HCT116 (cell line): ENCODE measurements around the gene TNS3. TPM values are rescaled to one million over a fixed set of nuclear protein-coding genes. Genes with fewer than 3 reads are reported as not detected.

Source experiments
- ATAC-seq: fragments of 200-7000 bp; cut with Tn5 transposase; 2 replicates; pipeline ENCODE4 v1.9.1; 2020; ENCODE audit warnings: mild to moderate bottlenecking, moderate library complexity
- BruUV-seq: library from RNA; stranded (reverse); fragments of 400-500 nt; replicated peaks from 2 replicates; lab custom pipeline; 2021; lab: Mats Ljungman, UMichigan
- CTCF ChIA-PET: fragments of 300-600 bp; sonication (Branson Sonifier 250); formaldehyde crosslinking; loops from one replicate; lab custom pipeline; 2021; ENCODE audit warnings: antibody characterized with exemption; lab: Charles Lee
- POLR2A ChIA-PET: fragments of 300-600, 350-600 bp; sonication (Branson Sonifier 250); formaldehyde crosslinking; loops from one replicate; lab custom pipeline; 2021; ENCODE audit warnings: antibody characterized with exemption; lab: Charles Lee
- RAD21 ChIA-PET, 2 experiments: fragments of 300-600 bp; sonication (Branson Sonifier 250); formaldehyde crosslinking; loops; one replicate each; lab custom pipeline; 2023; ENCODE audit warnings: low total read pairs in 2 of 2; ENCODE audit not compliant: uncharacterized antibody in 2 of 2, unreplicated experiment in 2 of 2, low non-redundant PET in 1 of 2; lab: Charles Lee
- DNase-seq: peaks from one replicate; pipeline ENCODE4 v3.0.0-alpha.2; 2010; ENCODE audit warnings: low read depth, low spot score
- H2AFZ ChIP-seq: fragments of 200-600 bp; shearing (Covaris generic), sonication (generic); 2 replicates; pipeline ENCODE4 v1.6.1; 2017; ENCODE audit warnings: low read depth, mixed run types, mixed read lengths, antibody characterized with exemption, low read length; ENCODE audit not compliant: poor library complexity, severe bottlenecking
- H3K27ac ChIP-seq: 2 replicates; pipeline ENCODE4 v1.5.1; 2012; ENCODE audit warnings: low read depth, low read length
- H3K27me3 ChIP-seq: fragments of 200-600 bp; sonication (generic); 2 replicates; pipeline ENCODE4 v1.6.1; 2016; ENCODE audit warnings: mixed run types, low read length, mixed read lengths; ENCODE audit not compliant: insufficient read depth
- H3K36me3 ChIP-seq, 2 experiments: fragments of 200-500 bp in 1 of 2; fragments of 200-600 bp in 1 of 2; sonication (Bioruptor generic) in 1 of 2; sonication (generic) in 1 of 2; 2 replicates each; pipeline versions ENCODE4 v1.5.1 to v1.6.1; 2014 to 2016; ENCODE audit warnings: low read length in 2 of 2, inconsistent platforms in 1 of 2, mixed read lengths in 1 of 2, mixed run types in 1 of 2; ENCODE audit not compliant: insufficient read depth in 2 of 2, control insufficient read depth in 1 of 2
- H3K4me1 ChIP-seq, 2 experiments: fragments of 200-600 bp in 1 of 2; sonication (generic) in 1 of 2; 2 replicates each; pipeline versions ENCODE4 v1.5.1 to v1.6.1; 2012 to 2017; ENCODE audit warnings: low read length in 2 of 2, inconsistent platforms in 1 of 2, mild to moderate bottlenecking in 1 of 2, mixed read lengths in 1 of 2, mixed run types in 1 of 2, moderate library complexity in 1 of 2; ENCODE audit not compliant: insufficient read depth in 2 of 2, control insufficient read depth in 1 of 2
- H3K4me2 ChIP-seq: fragments of 200-600 bp; sonication (generic); 2 replicates; pipeline ENCODE4 v1.6.1; 2017; ENCODE audit warnings: mixed run types, low read length, mixed read lengths
- H3K4me3 ChIP-seq, 2 experiments: fragments of 200-600 bp in 1 of 2; sonication (generic) in 1 of 2; replicated peaks in 1 of 2; 2 replicates each; pipeline ENCODE4 v1.5.1; 2011 to 2016; ENCODE audit warnings: low read length in 2 of 2, control low read depth in 1 of 2, low read depth in 1 of 2, mild to moderate bottlenecking in 1 of 2, mixed read lengths in 1 of 2, mixed run types in 1 of 2
- H3K79me2 ChIP-seq: fragments of 200-600 bp; sonication (generic); 2 replicates; pipeline ENCODE4 v1.6.1; 2017; ENCODE audit warnings: mild to moderate bottlenecking, mixed run types, low read length, moderate library complexity, mixed read lengths; ENCODE audit not compliant: insufficient read depth
- H3K9ac ChIP-seq: fragments of 200-600 bp; sonication (generic); 2 replicates; pipeline ENCODE4 v1.6.1; 2016; ENCODE audit warnings: low read length, mixed read lengths
- H3K9me2 ChIP-seq: fragments of 200-600 bp; sonication (generic), shearing (Covaris generic); 2 replicates; pipeline ENCODE4 v1.6.1; 2017; ENCODE audit warnings: mixed run types, mild to moderate bottlenecking, moderate library complexity; ENCODE audit not compliant: insufficient read depth
- H3K9me3 ChIP-seq, 2 experiments: fragments of 200-500 bp in 1 of 2; fragments of 200-600 bp in 1 of 2; sonication (Bioruptor generic) in 1 of 2; sonication (generic) in 1 of 2; 2 replicates each; pipeline ENCODE4 v1.6.1; 2014 to 2017; ENCODE audit warnings: low read length in 2 of 2, mixed read lengths in 2 of 2, inconsistent platforms in 1 of 2, low read depth in 1 of 2, mild to moderate bottlenecking in 1 of 2, mixed run types in 1 of 2, moderate library complexity in 1 of 2; ENCODE audit not compliant: control insufficient read depth in 1 of 2, insufficient read depth in 1 of 2
- H4K20me1 ChIP-seq: fragments of 200-600 bp; sonication (generic), shearing (Covaris generic); 2 replicates; pipeline ENCODE4 v1.6.1; 2017; ENCODE audit warnings: mixed run types, mild to moderate bottlenecking, moderate library complexity; ENCODE audit not compliant: insufficient read depth
- CBX3 ChIP-seq: IDR thresholded peaks from 2 replicates; pipeline ENCODE4 v1.6.1; 2012; ENCODE audit warnings: low read depth
- CEBPB ChIP-seq: IDR thresholded peaks from 2 replicates; pipeline ENCODE4 v1.6.1; 2012; ENCODE audit warnings: low read depth
- EGR1 ChIP-seq: IDR thresholded peaks from 2 replicates; pipeline ENCODE4 v1.6.1; 2012; ENCODE audit warnings: low read depth
- EZH2 ChIP-seq: fragments of 200-600 bp; sonication (generic); IDR thresholded peaks from 2 replicates; pipeline ENCODE4 v1.6.1; 2017; ENCODE audit warnings: antibody characterized with exemption, mixed run types
- EZH2phosphoT487 ChIP-seq: fragments of 200-600 bp; IDR thresholded peaks from 2 replicates; pipeline ENCODE4 v1.6.1; 2018; ENCODE audit warnings: antibody characterized with exemption, borderline replicate concordance
- FOSL1 ChIP-seq: IDR thresholded peaks from 2 replicates; pipeline ENCODE4 v1.6.1; 2012; ENCODE audit warnings: low read depth
- JUND ChIP-seq: IDR thresholded peaks from 2 replicates; pipeline ENCODE4 v1.6.1; 2012
- RAD21 ChIP-seq: IDR thresholded peaks from 2 replicates; pipeline ENCODE4 v1.6.1; 2012; ENCODE audit warnings: low read depth, mild to moderate bottlenecking
- SIN3A ChIP-seq: IDR thresholded peaks from 2 replicates; pipeline ENCODE4 v1.6.1; 2012; ENCODE audit warnings: low read depth
- SP1 ChIP-seq: IDR thresholded peaks from 2 replicates; pipeline ENCODE4 v1.6.1; 2012; ENCODE audit warnings: low read depth
- SRF ChIP-seq: IDR thresholded peaks from 2 replicates; pipeline ENCODE4 v1.6.1; 2012; ENCODE audit warnings: low read depth
- TCF7L2 ChIP-seq: IDR thresholded peaks from 2 replicates; pipeline ENCODE4 v1.7.0; 2011; ENCODE audit warnings: borderline replicate concordance, inconsistent platforms; ENCODE audit not compliant: insufficient read depth, insufficient read length; ENCODE audit errors: extremely low read depth
- YY1 ChIP-seq: IDR thresholded peaks from 2 replicates; pipeline ENCODE4 v1.6.1; 2011; ENCODE audit warnings: low read length, low read depth, moderate library complexity, mild to moderate bottlenecking; ENCODE audit not compliant: insufficient replicate concordance; ENCODE audit errors: extremely low read depth
- ZFX ChIP-seq: fragments of 450-650 bp; IDR thresholded peaks from 2 replicates; pipeline ENCODE4 v1.6.1; 2017
- intact Hi-C: fragments of 100-400 bp; cut with micrococcal nuclease; formaldehyde crosslinking; loops from 2 replicates; pipeline ENCODE4 v1.10.0; 2022
- total RNA-seq: library from RNA; stranded (reverse); gene quantifications from one replicate; pipeline ENCODE4 v1.2.1, GENCODE V29; 2021; ENCODE audit not compliant: unreplicated experiment
- TF ChIP-seq, protein P1 (sequence below), 3 experiments: fragments of 200-600 bp in 1 of 3; sonication (generic) in 1 of 3; IDR thresholded peaks in 2 of 3; conservative IDR thresholded peaks in 1 of 3; 2 replicates each; pipeline ENCODE4 v1.5.1; 2012 to 2017; ENCODE audit warnings: low read depth in 2 of 3, low read length in 2 of 3, antibody characterized with exemption in 1 of 3, borderline replicate concordance in 1 of 3, control low read depth in 1 of 3, mild to moderate bottlenecking in 1 of 3, mixed read lengths in 1 of 3, mixed run types in 1 of 3, moderate library complexity in 1 of 3; ENCODE audit not compliant: insufficient read depth in 1 of 3
- TF ChIP-seq, protein P2 (sequence below): IDR thresholded peaks from 2 replicates; pipeline ENCODE4 v1.6.1; 2012; ENCODE audit warnings: low read depth

Gene TNS3
- total RNA-seq, 1 experiment from 2014 or later, result 9.1 TPM

DNA sequence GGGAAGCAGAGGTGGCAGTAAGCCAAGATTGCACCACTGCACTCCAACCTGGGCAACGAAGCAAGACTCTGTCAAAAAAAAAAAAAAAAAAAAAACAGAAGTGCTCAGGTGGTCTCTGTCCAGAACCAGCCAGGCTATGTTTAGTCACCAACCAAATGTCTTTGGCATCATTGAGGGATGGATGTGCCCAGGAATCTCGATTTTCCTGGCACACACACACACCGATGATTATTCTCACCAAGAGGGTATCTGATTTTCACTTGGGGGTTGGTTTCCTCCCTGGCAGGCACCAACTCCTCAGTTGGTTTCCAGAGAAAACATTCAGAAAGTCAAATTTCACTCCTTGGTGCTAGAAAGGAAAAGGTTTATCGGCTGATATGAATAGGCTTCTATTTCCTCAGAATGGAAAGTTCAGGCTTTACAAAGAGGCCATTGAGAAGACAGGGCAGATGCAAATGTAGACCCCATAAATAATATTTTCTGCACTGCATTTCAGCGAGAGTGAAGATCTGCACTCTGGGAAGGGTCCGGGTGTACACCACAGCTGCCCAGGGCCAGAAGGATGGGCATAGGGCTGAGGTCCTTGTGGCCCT, 154.8 kb downstream of the TNS3 start:
- Histone ChIP-seq H3K9me3 (no peaks in the 10 kb centered on the region), H4K20me1 (no peaks in the 10 kb centered on the region), H3K4me1 (no peaks in the 10 kb centered on the region), H3K9me2 (no peaks in the 10 kb centered on the region), H3K9ac (no peak overlapping the region), H2AFZ (no peak overlapping the region), H3K27ac (no peak overlapping the region), H3K79me2 (no peaks in the 10 kb centered on the region), H3K27me3 (no peaks in the 10 kb centered on the region), H3K4me2 (no peak overlapping the region), H3K4me3 (no peak overlapping the region), H3K36me3 (no peaks in the 10 kb centered on the region)
- ChIA-PET POLR2A (no interaction called here), RAD21 (no interaction called here), CTCF (interaction anchor here (1.5 kb wide), 1 partner anchor 9 kb away, joined by 5 read pairs; no protein-coding TSS in a partner anchor)
- intact Hi-C loops, result no loop called here
- no TSS peak for BruUV-seq
- DNase-seq, result no peak
- ATAC-seq, result no peak
- TF ChIP-seq ZFX, result no peak
- TF ChIP-seq FOSL1, result no peak

DNA sequence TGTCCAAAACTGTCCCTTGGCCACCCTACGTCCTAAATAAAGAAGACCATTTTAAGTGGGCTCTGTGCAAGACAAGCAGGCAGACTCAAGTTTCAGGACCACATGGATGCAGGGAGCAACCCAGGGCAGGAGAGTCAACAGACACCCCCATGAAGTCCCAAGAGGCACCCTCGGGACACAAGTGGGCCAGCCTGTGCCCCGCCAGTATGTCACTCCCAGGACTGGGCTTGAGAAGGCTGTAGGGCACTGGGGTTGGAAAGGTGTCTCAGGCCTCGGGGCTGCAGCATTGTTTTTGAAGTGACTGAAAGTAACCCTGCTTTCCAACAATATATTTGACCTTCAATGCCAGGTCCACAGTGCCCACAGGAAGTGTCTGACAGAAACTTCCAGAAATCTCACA, 157.4 kb downstream of the TNS3 start:
- H3K4me2 ChIP-seq, result no peak overlapping the region
- RAD21 ChIA-PET, result no interaction called here
- BruUV-seq, result no TSS peak
- H3K9me2 ChIP-seq, result no peaks in the 10 kb centered on the region
- H3K9ac ChIP-seq, result no peak overlapping the region
- POLR2A ChIA-PET, result no interaction called here
- H3K27ac ChIP-seq, result no peak overlapping the region
- H3K79me2 ChIP-seq, result no peaks in the 10 kb centered on the region
- CTCF ChIA-PET, result no interaction called here
- ATAC-seq (no peak), DNase-seq (no peak)
- no peaks in the 10 kb centered on the region for H3K4me1 ChIP-seq
- no peaks in the 10 kb centered on the region for H3K9me3 ChIP-seq
- no peaks in the 10 kb centered on the region for H3K27me3 ChIP-seq
- intact Hi-C loops, result no loop called here
- no peak overlapping the region for H2AFZ ChIP-seq
- no peak overlapping the region for H3K4me3 ChIP-seq
- H3K36me3 ChIP-seq, result no peaks in the 10 kb centered on the region
- H4K20me1 ChIP-seq, result no peaks in the 10 kb centered on the region
- no peak for TF ChIP-seq CEBPB
- no peak for TF ChIP-seq FOSL1
- TF ChIP-seq SP1, result no peak
- TF ChIP-seq, protein P1, sequence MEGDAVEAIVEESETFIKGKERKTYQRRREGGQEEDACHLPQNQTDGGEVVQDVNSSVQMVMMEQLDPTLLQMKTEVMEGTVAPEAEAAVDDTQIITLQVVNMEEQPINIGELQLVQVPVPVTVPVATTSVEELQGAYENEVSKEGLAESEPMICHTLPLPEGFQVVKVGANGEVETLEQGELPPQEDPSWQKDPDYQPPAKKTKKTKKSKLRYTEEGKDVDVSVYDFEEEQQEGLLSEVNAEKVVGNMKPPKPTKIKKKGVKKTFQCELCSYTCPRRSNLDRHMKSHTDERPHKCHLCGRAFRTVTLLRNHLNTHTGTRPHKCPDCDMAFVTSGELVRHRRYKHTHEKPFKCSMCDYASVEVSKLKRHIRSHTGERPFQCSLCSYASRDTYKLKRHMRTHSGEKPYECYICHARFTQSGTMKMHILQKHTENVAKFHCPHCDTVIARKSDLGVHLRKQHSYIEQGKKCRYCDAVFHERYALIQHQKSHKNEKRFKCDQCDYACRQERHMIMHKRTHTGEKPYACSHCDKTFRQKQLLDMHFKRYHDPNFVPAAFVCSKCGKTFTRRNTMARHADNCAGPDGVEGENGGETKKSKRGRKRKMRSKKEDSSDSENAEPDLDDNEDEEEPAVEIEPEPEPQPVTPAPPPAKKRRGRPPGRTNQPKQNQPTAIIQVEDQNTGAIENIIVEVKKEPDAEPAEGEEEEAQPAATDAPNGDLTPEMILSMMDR (IDR thresholded peaks at IDR 0.05 in 2 of 3, conservative IDR thresholded peaks at IDR 0.05 in 1 of 3; ENCODE audit: borderline replicate concordance in 1 of 3, insufficient read depth in 1 of 3, low read depth in 2 of 3, low read length in 2 of 3), result no peak
- no peak for TF ChIP-seq CBX3
- no peak for TF ChIP-seq ZFX
- no peak for TF ChIP-seq EZH2phosphoT487
- TF ChIP-seq RAD21, result no peak
- no peak for TF ChIP-seq SRF
- TF ChIP-seq SIN3A, result no peak
- no peak for TF ChIP-seq EZH2
- TF ChIP-seq JUND, result no peak
- no peak for TF ChIP-seq TCF7L2
- no peak for TF ChIP-seq EGR1
- TF ChIP-seq YY1, result no peak
- TF ChIP-seq, protein P2, sequence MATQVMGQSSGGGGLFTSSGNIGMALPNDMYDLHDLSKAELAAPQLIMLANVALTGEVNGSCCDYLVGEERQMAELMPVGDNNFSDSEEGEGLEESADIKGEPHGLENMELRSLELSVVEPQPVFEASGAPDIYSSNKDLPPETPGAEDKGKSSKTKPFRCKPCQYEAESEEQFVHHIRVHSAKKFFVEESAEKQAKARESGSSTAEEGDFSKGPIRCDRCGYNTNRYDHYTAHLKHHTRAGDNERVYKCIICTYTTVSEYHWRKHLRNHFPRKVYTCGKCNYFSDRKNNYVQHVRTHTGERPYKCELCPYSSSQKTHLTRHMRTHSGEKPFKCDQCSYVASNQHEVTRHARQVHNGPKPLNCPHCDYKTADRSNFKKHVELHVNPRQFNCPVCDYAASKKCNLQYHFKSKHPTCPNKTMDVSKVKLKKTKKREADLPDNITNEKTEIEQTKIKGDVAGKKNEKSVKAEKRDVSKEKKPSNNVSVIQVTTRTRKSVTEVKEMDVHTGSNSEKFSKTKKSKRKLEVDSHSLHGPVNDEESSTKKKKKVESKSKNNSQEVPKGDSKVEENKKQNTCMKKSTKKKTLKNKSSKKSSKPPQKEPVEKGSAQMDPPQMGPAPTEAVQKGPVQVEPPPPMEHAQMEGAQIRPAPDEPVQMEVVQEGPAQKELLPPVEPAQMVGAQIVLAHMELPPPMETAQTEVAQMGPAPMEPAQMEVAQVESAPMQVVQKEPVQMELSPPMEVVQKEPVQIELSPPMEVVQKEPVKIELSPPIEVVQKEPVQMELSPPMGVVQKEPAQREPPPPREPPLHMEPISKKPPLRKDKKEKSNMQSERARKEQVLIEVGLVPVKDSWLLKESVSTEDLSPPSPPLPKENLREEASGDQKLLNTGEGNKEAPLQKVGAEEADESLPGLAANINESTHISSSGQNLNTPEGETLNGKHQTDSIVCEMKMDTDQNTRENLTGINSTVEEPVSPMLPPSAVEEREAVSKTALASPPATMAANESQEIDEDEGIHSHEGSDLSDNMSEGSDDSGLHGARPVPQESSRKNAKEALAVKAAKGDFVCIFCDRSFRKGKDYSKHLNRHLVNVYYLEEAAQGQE, result no peak
